Fibroblast of lung (primary cell): ENCODE results near the gene UBE2U. TPM values are rescaled to one million over a fixed set of nuclear protein-coding genes. Genes with fewer than 3 reads are reported as not detected.

Source experiments
- DNase-seq, 2 donors: peaks; one replicate each; pipeline versions ENCODE4 v3.0.0 to v3.0.0-alpha.2; 2010; ENCODE audit warnings: low read depth in 2 of 2
- H2AFZ ChIP-seq: 2 replicates; pipeline ENCODE4 v1.5.1; 2012; ENCODE audit warnings: low read length, control low read depth, inconsistent platforms
- H3K27ac ChIP-seq: 2 replicates; pipeline ENCODE4 v1.5.1; 2011; ENCODE audit warnings: low read length, control low read depth; ENCODE audit not compliant: insufficient read depth
- H3K27me3 ChIP-seq: 2 replicates; pipeline ENCODE4 v1.5.1; 2011; ENCODE audit warnings: mild to moderate bottlenecking, low read length; ENCODE audit not compliant: control insufficient read depth, insufficient read depth
- H3K36me3 ChIP-seq: 2 replicates; pipeline ENCODE4 v1.5.1; 2011; ENCODE audit warnings: low read length; ENCODE audit not compliant: control insufficient read depth, insufficient read depth
- H3K4me1 ChIP-seq: 2 replicates; pipeline ENCODE4 v1.5.1; 2011; ENCODE audit warnings: low read length; ENCODE audit not compliant: control insufficient read depth, insufficient read depth; ENCODE audit errors: extremely low read depth
- H3K4me2 ChIP-seq: 2 replicates; pipeline ENCODE4 v1.5.1; 2011; ENCODE audit warnings: low read length, control low read depth; ENCODE audit not compliant: insufficient read depth; ENCODE audit errors: extremely low read depth
- H3K4me3 ChIP-seq, 4 experiments: fragments of 200-600 bp in 1 of 4; sonication (generic) in 1 of 4; replicated peaks in 1 of 4; 2 replicates each; pipeline ENCODE4 v1.5.1; 2011 to 2016; ENCODE audit warnings: low read length in 4 of 4, low read depth in 3 of 4, mild to moderate bottlenecking in 3 of 4, control low read depth in 2 of 4, inconsistent platforms in 1 of 4, mixed read lengths in 1 of 4; ENCODE audit not compliant: insufficient read depth in 1 of 4; ENCODE audit errors: control extremely low read depth in 1 of 4
- H3K79me2 ChIP-seq: 2 replicates; pipeline ENCODE4 v1.5.1; 2012; ENCODE audit warnings: mild to moderate bottlenecking, low read length, inconsistent platforms; ENCODE audit not compliant: control insufficient read depth, insufficient read depth
- H3K9ac ChIP-seq: 2 replicates; pipeline ENCODE4 v1.5.1; 2011; ENCODE audit warnings: mild to moderate bottlenecking, low read length, control low read depth; ENCODE audit not compliant: insufficient read depth
- H3K9me3 ChIP-seq: 2 replicates; pipeline ENCODE4 v1.5.1; 2012; ENCODE audit warnings: low read depth, low read length; ENCODE audit not compliant: control insufficient read depth, insufficient read depth
- H4K20me1 ChIP-seq: 2 replicates; pipeline ENCODE4 v1.5.1; 2011; ENCODE audit warnings: low read length; ENCODE audit not compliant: control insufficient read depth, insufficient read depth; ENCODE audit errors: extremely low read depth
- EZH2 ChIP-seq: IDR thresholded peaks from 2 replicates; pipeline ENCODE4 v1.5.1; 2012; ENCODE audit warnings: low read length, control low read depth, mild to moderate bottlenecking; ENCODE audit errors: missing control alignments
- polyA plus RNA-seq, 2 donors: library from polyadenylated mRNA; depleted of rRNA in 1 of 2; stranded (reverse) in 1 of 2; unstranded in 1 of 2; fragments of >200 nt; gene quantifications; 2 replicates each; pipeline ENCODE4 v1.2.1, GENCODE V29; 2011 to 2012; ENCODE audit warnings: missing spikeins in 1 of 2
- total RNA-seq: library from RNA; depleted of rRNA; stranded (reverse); fragments of >200 nt; gene quantifications from 2 replicates; pipeline ENCODE4 v1.2.1, GENCODE V29; 2014
- TF ChIP-seq, protein P1 (sequence below), 2 donors: IDR thresholded peaks in 1 of 2; conservative IDR thresholded peaks in 1 of 2; 1 replicate in 1 of 2; 2 replicates in 1 of 2; pipeline ENCODE4 v1.5.1; 2011 to 2012; ENCODE audit warnings: low read length in 2 of 2, control low read depth in 1 of 2, inconsistent platforms in 1 of 2, low read depth in 1 of 2, mild to moderate bottlenecking in 1 of 2

The UBE2U gene
- total and polyA plus RNA-seq, 2 donors (not counting 1 experiment from before 2014, with no cell fraction given): not detected

DNA sequence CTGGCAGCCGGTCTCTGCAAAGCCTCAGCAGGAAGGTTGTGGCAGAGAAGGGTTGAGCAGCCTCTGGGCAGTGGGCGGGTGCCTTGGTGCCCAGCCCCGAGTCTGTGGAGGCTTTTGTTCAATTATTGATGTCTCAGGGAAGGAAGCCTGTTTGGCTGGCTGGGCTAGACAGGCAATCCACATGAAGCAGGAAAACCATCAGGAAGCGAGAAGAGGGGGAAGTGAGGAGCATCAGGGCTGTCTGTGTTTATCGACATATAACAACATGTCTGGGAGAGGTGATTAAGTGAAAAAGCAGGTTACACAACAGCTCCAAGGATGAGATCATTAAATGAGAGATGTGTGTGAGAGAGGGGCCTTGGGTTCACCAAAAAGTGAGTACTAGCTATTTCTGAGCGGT is 105.4 kb downstream of the UBE2U start:
- no peak overlapping the region for H3K27ac ChIP-seq
- no peak overlapping the region for H3K4me3 ChIP-seq
- peak; percentile 18 to 20 for DNase-seq
- H3K27me3 ChIP-seq: no peaks in the 10 kb centered on the region
- H3K79me2 ChIP-seq: no peaks in the 10 kb centered on the region
- H3K4me2 ChIP-seq: no peak overlapping the region
- no peaks in the 10 kb centered on the region for H4K20me1 ChIP-seq
- H3K9ac ChIP-seq: no peak overlapping the region
- no peak overlapping the region for H2AFZ ChIP-seq
- TF ChIP-seq, protein P1, sequence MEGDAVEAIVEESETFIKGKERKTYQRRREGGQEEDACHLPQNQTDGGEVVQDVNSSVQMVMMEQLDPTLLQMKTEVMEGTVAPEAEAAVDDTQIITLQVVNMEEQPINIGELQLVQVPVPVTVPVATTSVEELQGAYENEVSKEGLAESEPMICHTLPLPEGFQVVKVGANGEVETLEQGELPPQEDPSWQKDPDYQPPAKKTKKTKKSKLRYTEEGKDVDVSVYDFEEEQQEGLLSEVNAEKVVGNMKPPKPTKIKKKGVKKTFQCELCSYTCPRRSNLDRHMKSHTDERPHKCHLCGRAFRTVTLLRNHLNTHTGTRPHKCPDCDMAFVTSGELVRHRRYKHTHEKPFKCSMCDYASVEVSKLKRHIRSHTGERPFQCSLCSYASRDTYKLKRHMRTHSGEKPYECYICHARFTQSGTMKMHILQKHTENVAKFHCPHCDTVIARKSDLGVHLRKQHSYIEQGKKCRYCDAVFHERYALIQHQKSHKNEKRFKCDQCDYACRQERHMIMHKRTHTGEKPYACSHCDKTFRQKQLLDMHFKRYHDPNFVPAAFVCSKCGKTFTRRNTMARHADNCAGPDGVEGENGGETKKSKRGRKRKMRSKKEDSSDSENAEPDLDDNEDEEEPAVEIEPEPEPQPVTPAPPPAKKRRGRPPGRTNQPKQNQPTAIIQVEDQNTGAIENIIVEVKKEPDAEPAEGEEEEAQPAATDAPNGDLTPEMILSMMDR (conservative IDR thresholded peaks at IDR 0.05 in 1 of 2, IDR thresholded peaks at IDR 0.05 in 1 of 2; ENCODE audit: low read depth in 1 of 2, low read length in 2 of 2): no peak
- no peak for TF ChIP-seq EZH2
- no peaks in the 10 kb centered on the region for H3K9me3 ChIP-seq
- H3K36me3 ChIP-seq: no peaks in the 10 kb centered on the region
- H3K4me1 ChIP-seq: no peaks in the 10 kb centered on the region

DNA sequence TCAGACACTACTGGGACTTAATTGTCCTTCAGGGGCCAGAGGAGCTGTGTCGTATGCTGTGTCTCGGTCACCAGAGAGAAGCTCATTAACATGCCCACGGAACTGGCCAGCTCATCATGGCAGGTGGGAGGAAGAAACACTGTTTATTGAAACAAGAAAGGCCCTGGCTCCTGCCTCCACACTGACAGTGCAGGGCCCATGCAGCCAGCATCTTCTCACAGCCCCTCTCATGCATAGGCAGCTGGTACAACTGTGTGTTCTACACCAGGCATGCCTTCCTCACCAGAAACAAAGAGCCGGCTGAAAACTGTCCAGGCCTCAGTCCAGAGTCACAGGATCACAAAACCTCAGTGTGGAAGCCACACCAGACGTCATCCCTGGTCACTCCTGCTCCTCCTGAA is 106.0 kb downstream of the UBE2U start:
- Histone ChIP-seq H3K27ac (no peak overlapping the region), H3K9ac (no peak overlapping the region), H3K9me3 (no peaks in the 10 kb centered on the region), H4K20me1 (no peaks in the 10 kb centered on the region), H3K4me3 (no peak overlapping the region), H3K36me3 (no peaks in the 10 kb centered on the region), H3K4me1 (no peaks in the 10 kb centered on the region), H3K4me2 (no peak overlapping the region), H2AFZ (no peak overlapping the region), H3K79me2 (no peaks in the 10 kb centered on the region), H3K27me3 (no peaks in the 10 kb centered on the region)
- TF ChIP-seq EZH2: no peak
- TF ChIP-seq, protein P1 (conservative IDR thresholded peaks at IDR 0.05 in 1 of 2, IDR thresholded peaks at IDR 0.05 in 1 of 2; ENCODE audit: low read depth in 1 of 2, low read length in 2 of 2): no peak
- peak in 1 of 2 donors; percentile 6 for DNase-seq

DNA sequence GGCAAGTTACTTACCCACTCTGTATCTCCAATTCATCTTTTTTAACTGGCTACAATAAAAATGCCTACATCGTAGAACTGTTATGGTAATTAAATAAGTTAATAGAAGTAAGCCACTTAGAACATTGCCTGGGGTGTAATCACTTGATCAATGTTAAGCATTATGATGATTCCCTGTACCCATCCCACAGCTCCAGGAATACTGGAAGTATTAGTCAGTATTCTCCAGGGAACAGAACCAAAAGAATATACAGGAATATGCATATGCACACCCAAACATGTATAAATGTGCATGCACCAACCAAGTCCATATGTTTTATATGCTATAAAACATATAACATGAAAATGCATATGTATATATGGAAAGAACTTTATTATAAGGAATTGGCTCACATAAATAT is 107.3 kb downstream of the UBE2U start:
- no peaks in the 10 kb centered on the region for H3K9me3 ChIP-seq
- no peaks in the 10 kb centered on the region for H3K79me2 ChIP-seq
- TF ChIP-seq, protein P1 (conservative IDR thresholded peaks at IDR 0.05 in 1 of 2, IDR thresholded peaks at IDR 0.05 in 1 of 2; ENCODE audit: low read depth in 1 of 2, low read length in 2 of 2): no peak
- TF ChIP-seq EZH2: no peak
- no peaks in the 10 kb centered on the region for H3K27me3 ChIP-seq
- H3K27ac ChIP-seq: no peak overlapping the region
- DNase-seq: no peak
- H2AFZ ChIP-seq: no peak overlapping the region
- no peak overlapping the region for H3K4me2 ChIP-seq
- H3K4me3 ChIP-seq: no peak overlapping the region
- no peak overlapping the region for H3K9ac ChIP-seq
- no peaks in the 10 kb centered on the region for H3K4me1 ChIP-seq
- no peaks in the 10 kb centered on the region for H4K20me1 ChIP-seq
- H3K36me3 ChIP-seq: no peaks in the 10 kb centered on the region
